Activated T-cell treated with anti-CD3 and anti-CD28 coated beads for 48 hours (primary cell): ENCODE measurements around the gene CLPX.
"Not testable (repeated sequence)": the region's sequence is repeated elsewhere in the genome, so short reads cannot be mapped to it uniquely, and the experiment has no call there.

Experiments used
- DNase-seq: peaks from one replicate; pipeline ENCODE4 v3.0.0-alpha.2; 2020; ENCODE audit warnings: low read depth

The CLPX gene

GRCh38 chr15:65100442-65100841 lies 84.7 kb downstream of the CLPX start:
- DNase-seq = no peak

GRCh38 chr15:65099801-65100200 lies 85.3 kb downstream of the CLPX start:
- DNase-seq = not testable (repeated sequence)

GRCh38 chr15:65099336-65099735 lies 85.8 kb downstream of the CLPX start:
- DNase-seq = no peak
